ENCODE results near the gene NIPSNAP2. TPM values are rescaled to one million over a fixed set of nuclear protein-coding genes. Genes with fewer than 3 reads are reported as not detected.
A peak's percentile ranks its signal among the peaks of the same experiment; 100 is the strongest.

Gene NIPSNAP2
- 10 to 100 TPM; 29.0 to 33.3 TPM for total RNA-seq
- 10 to 100 TPM; 43.0 to 94.3 TPM for polyA plus RNA-seq

- H3K27me3 Mint-ChIP-seq = no peaks in the 10 kb centered on the region
- Histone ChIP-seq H3K27me3 (ENCODE audit: insufficient read depth, low read length) (no peaks in the 10 kb centered on the region), H3K9me3 (ENCODE audit: control insufficient read depth in 1 of 2, low read length in 2 of 2) (no peaks in the 10 kb centered on the region), H3K27ac (ENCODE audit: low read depth, low read length) (peak within 1 kb of the TSS; percentile 76), H3K4me1 (ENCODE audit: insufficient read depth, low read length) (peaks cover 19% of the 10 kb centered on the region), H3K4me3 (ENCODE audit: low read length in 2 of 2) (peak within 1 kb of the TSS; percentile 42 to 62), H3K36me3 (ENCODE audit: insufficient read depth, low read length) (no peaks in the 10 kb centered on the region)
- H3K4me1 Mint-ChIP-seq = peaks cover 29 to 49% (median 32%) of the 10 kb centered on the region in 4 donors
- DNase-seq = peak; percentile 55 to 77 (median 65)
- intact Hi-C loops (cut with micrococcal nuclease) = loop anchor here (1.0 to 10.0 kb wide), 5 partner anchors 13 to 500 kb away; partner anchors contain the start of genes MRPS17 and ZNF713
- H3K9me3 Mint-ChIP-seq = peaks cover 0 to 2% (median 0%) of the 10 kb centered on the region in 8 donors
- ChIA-PET CTCF (ENCODE audit: partially characterized antibody) (interaction anchor here (0.6 to 4.3 kb wide), 18 partner anchors 8 to 1221 kb away, joined by 3 to 25 read pairs (median 4); partner anchors contain the start of gene ZNF713), POLR2A (ENCODE audit: partially characterized antibody) (interaction anchor here (0.6 to 1.8 kb wide), 15 partner anchors 9 to 1206 kb away, joined by 3 to 8 read pairs (median 4); partner anchors contain the start of genes CHCHD2, NUPR2, SEC61G and SUMF2)
- H3K36me3 Mint-ChIP-seq = peaks cover 3 to 6% of the 10 kb centered on the region in 2 donors
- peak within 1 kb of the TSS; percentile 82 to 90 (median 86) for H3K4me3 Mint-ChIP-seq
- peak within 1 kb of the TSS; percentile 89 to 94 (median 94) for H3K27ac Mint-ChIP-seq
These were observed at the start of gene NIPSNAP2 for GRCh38 chr7:55964261-55965099. TSS of gene NIPSNAP2 (plus strand) at chr7:55964585. CDS start at chr7:55964610, 25 bp downstream.

DNA sequence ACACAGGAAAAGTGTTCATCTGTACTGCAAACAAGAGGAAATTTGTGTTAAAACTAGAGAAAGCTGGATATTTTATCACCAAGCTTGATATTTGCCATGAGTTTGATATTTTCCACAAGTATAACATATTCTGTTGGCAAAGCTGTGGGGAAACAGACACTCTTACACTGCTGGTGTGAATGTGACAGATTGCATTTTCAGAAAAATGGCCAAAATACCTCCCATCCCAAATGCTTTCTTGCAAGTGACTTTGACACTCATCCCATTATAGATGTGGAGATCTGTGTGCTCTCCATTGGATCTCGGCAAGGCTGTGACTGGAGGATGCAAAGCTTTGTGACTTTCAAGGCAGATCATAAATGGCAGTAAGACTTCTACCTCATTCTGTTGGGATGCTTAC lies 46.6 kb upstream of the NIPSNAP2 start:
- Histone ChIP-seq H3K36me3 (ENCODE audit: insufficient read depth, low read length) (no peaks in the 10 kb centered on the region), H3K4me3 (ENCODE audit: low read length in 2 of 2) (no peak overlapping the region), H3K4me1 (ENCODE audit: insufficient read depth, low read length) (no peaks in the 10 kb centered on the region), H3K27me3 (ENCODE audit: insufficient read depth, low read length) (no peaks in the 10 kb centered on the region), H3K27ac (ENCODE audit: low read depth, low read length) (no peak overlapping the region), H3K9me3 (ENCODE audit: control insufficient read depth in 1 of 2, low read length in 2 of 2) (no peaks in the 10 kb centered on the region)
- H3K36me3 Mint-ChIP-seq = peaks cover 2 to 9% of the 10 kb centered on the region in 2 donors
- CTCF ChIA-PET (ENCODE audit: partially characterized antibody) = no interaction called here
- no peaks in the 10 kb centered on the region for H3K27me3 Mint-ChIP-seq
- intact Hi-C loops (cut with micrococcal nuclease) = no loop called here
- POLR2A ChIA-PET (ENCODE audit: partially characterized antibody) = no interaction called here
- H3K9me3 Mint-ChIP-seq = no peaks in the 10 kb centered on the region
- H3K4me3 Mint-ChIP-seq = no peak overlapping the region
- no peak overlapping the region for H3K27ac Mint-ChIP-seq
- H3K4me1 Mint-ChIP-seq = no peaks in the 10 kb centered on the region
- no peak for DNase-seq

- Histone ChIP-seq H3K4me1 (ENCODE audit: insufficient read depth, low read length) (no peaks in the 10 kb centered on the region), H3K27me3 (ENCODE audit: insufficient read depth, low read length) (no peaks in the 10 kb centered on the region), H3K4me3 (ENCODE audit: low read length in 2 of 2) (no peak overlapping the region), H3K9me3 (ENCODE audit: control insufficient read depth in 1 of 2, low read length in 2 of 2) (no peaks in the 10 kb centered on the region), H3K27ac (ENCODE audit: low read depth, low read length) (no peak overlapping the region), H3K36me3 (ENCODE audit: insufficient read depth, low read length) (no peaks in the 10 kb centered on the region)
- H3K27ac Mint-ChIP-seq = no peak overlapping the region
- intact Hi-C loops (cut with micrococcal nuclease) = no loop called here
- no peaks in the 10 kb centered on the region for H3K27me3 Mint-ChIP-seq
- ChIA-PET POLR2A (ENCODE audit: partially characterized antibody) (no interaction called here), CTCF (ENCODE audit: partially characterized antibody) (no interaction called here)
- no peak for DNase-seq
- H3K9me3 Mint-ChIP-seq = peaks cover 0 to 2% (median 0%) of the 10 kb centered on the region in 8 donors
- H3K36me3 Mint-ChIP-seq = peaks cover 1 to 9% of the 10 kb centered on the region in 2 donors
- no peak overlapping the region for H3K4me3 Mint-ChIP-seq
- peaks cover 0 to 2% (median 0%) of the 10 kb centered on the region in 4 donors for H3K4me1 Mint-ChIP-seq
These were observed 36.2 kb upstream of the NIPSNAP2 start for GRCh38 chr7:55928006-55928767.

- ChIA-PET CTCF (ENCODE audit: partially characterized antibody) (no interaction called here), POLR2A (ENCODE audit: partially characterized antibody) (no interaction called here)
- no peaks in the 10 kb centered on the region for H3K27me3 Mint-ChIP-seq
- H3K9me3 ChIP-seq (ENCODE audit: control insufficient read depth in 1 of 2, low read length in 2 of 2) = no peaks in the 10 kb centered on the region
- peaks cover 0 to 23% (median 7%) of the 10 kb centered on the region in 8 donors for H3K9me3 Mint-ChIP-seq
- no peaks in the 10 kb centered on the region for H3K4me1 ChIP-seq (ENCODE audit: insufficient read depth, low read length)
- H3K4me3 Mint-ChIP-seq = no peak overlapping the region
- no peak overlapping the region for H3K27ac Mint-ChIP-seq
- DNase-seq = no peak
- H3K36me3 Mint-ChIP-seq = peaks cover 3 to 4% of the 10 kb centered on the region in 2 donors
- no peak overlapping the region for H3K27ac ChIP-seq (ENCODE audit: low read depth, low read length)
- intact Hi-C loops (cut with micrococcal nuclease) = no loop called here
- no peaks in the 10 kb centered on the region for H3K36me3 ChIP-seq (ENCODE audit: insufficient read depth, low read length)
- H3K4me3 ChIP-seq (ENCODE audit: low read length in 2 of 2) = no peak overlapping the region
- peaks cover 0 to 2% (median 0%) of the 10 kb centered on the region in 4 donors for H3K4me1 Mint-ChIP-seq
- no peaks in the 10 kb centered on the region for H3K27me3 ChIP-seq (ENCODE audit: insufficient read depth, low read length)
These were observed 32.8 kb upstream of the NIPSNAP2 start for GRCh38 chr7:55931421-55932151.

- CTCF ChIA-PET (ENCODE audit: partially characterized antibody) = no interaction called here
- DNase-seq = no peak
- POLR2A ChIA-PET (ENCODE audit: partially characterized antibody) = no interaction called here
These were observed 24.8 kb upstream of the NIPSNAP2 start for GRCh38 chr7:55939514-55940123.

DNA sequence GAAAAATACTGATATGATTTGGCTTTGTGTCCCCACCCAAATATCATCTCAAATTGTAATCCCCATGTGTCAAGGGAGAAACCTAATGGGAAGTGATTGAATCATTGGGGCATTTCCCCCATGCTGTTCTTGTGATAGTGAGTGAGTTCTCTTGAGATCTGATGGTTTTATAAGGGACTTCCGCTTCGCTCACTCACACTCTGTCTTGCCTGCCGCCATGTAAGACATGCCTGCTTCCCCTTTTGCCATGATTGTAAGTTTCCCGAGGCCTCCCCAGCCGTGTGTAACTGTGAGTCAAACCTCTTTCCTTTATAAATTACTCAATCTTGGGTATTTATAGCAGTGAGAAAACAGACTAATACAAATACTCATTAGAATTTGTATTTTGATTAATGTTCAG lies 17.8 kb upstream of the NIPSNAP2 start:
- Histone ChIP-seq H3K4me3 (ENCODE audit: low read length in 2 of 2) (no peak overlapping the region), H3K27me3 (ENCODE audit: insufficient read depth, low read length) (no peaks in the 10 kb centered on the region), H3K9me3 (ENCODE audit: control insufficient read depth in 1 of 2, low read length in 2 of 2) (no peaks in the 10 kb centered on the region), H3K4me1 (ENCODE audit: insufficient read depth, low read length) (no peaks in the 10 kb centered on the region), H3K27ac (ENCODE audit: low read depth, low read length) (no peak overlapping the region), H3K36me3 (ENCODE audit: insufficient read depth, low read length) (no peaks in the 10 kb centered on the region)
- POLR2A ChIA-PET (ENCODE audit: partially characterized antibody) = no interaction called here
- H3K27me3 Mint-ChIP-seq = peaks cover 0 to 1% of the 10 kb centered on the region in 2 donors
- DNase-seq = no peak
- H3K9me3 Mint-ChIP-seq = peaks cover 0 to 35% (median 13%) of the 10 kb centered on the region in 8 donors
- intact Hi-C loops (cut with micrococcal nuclease) = no loop called here
- CTCF ChIA-PET (ENCODE audit: partially characterized antibody) = no interaction called here
- H3K36me3 Mint-ChIP-seq = peaks cover under 1 to 11% of the 10 kb centered on the region in 2 donors
- H3K4me1 Mint-ChIP-seq = peaks cover 2 to 6% (median 2%) of the 10 kb centered on the region in 4 donors
- H3K27ac Mint-ChIP-seq = no peak overlapping the region
- no peak overlapping the region for H3K4me3 Mint-ChIP-seq

More at GRCh38 chr7:55939514-55940123, 24.8 kb upstream of the NIPSNAP2 start:
- no peak overlapping the region for H3K27ac Mint-ChIP-seq
- H3K4me3 Mint-ChIP-seq = no peak overlapping the region
- no peaks in the 10 kb centered on the region for H3K36me3 ChIP-seq (ENCODE audit: insufficient read depth, low read length)
- H3K4me1 ChIP-seq (ENCODE audit: insufficient read depth, low read length) = no peaks in the 10 kb centered on the region
- H3K4me3 ChIP-seq (ENCODE audit: low read length in 2 of 2) = no peak overlapping the region
- peaks cover 0 to 1% of the 10 kb centered on the region in 2 donors for H3K27me3 Mint-ChIP-seq
- no peaks in the 10 kb centered on the region for H3K4me1 Mint-ChIP-seq
- H3K27ac ChIP-seq (ENCODE audit: low read depth, low read length) = no peak overlapping the region
- no peaks in the 10 kb centered on the region for H3K27me3 ChIP-seq (ENCODE audit: insufficient read depth, low read length)
- H3K9me3 ChIP-seq (ENCODE audit: control insufficient read depth in 1 of 2, low read length in 2 of 2) = peaks cover 0 to 5% of the 10 kb centered on the region in 2 donors
- H3K9me3 Mint-ChIP-seq = peaks cover 5 to 71% (median 46%) of the 10 kb centered on the region in 8 donors
- peaks cover 15 to 20% of the 10 kb centered on the region in 2 donors for H3K36me3 Mint-ChIP-seq
- intact Hi-C loops (cut with micrococcal nuclease) = no loop called here

Data from CD4-positive, alpha-beta memory T cell (primary cell).